Lower lobe of right lung (tissue), 2 donors: ENCODE data around the gene RAB6A. TPM values are rescaled to one million over a fixed set of nuclear protein-coding genes. Genes with fewer than 3 reads are reported as not detected.

Experiments
- ATAC-seq, 2 donors: fragments of 200-7000 bp; cut with Tn5 transposase; one replicate each; pipeline ENCODE4 v1.9.1; 2020 to 2022; ENCODE audit warnings: mild to moderate bottlenecking in 2 of 2, moderate library complexity in 2 of 2
- DNase-seq: peaks from one replicate; pipeline ENCODE4 v3.0.0-alpha.2; 2020
- H3K27ac ChIP-seq: fragments of 200-600 bp; one replicate; pipeline ENCODE4 v1.8.0; 2022
- H3K27me3 ChIP-seq: fragments of 200-600 bp; one replicate; pipeline ENCODE4 v1.8.0; 2022; ENCODE audit warnings: low read depth
- H3K36me3 ChIP-seq: fragments of 200-600 bp; one replicate; pipeline ENCODE4 v1.8.0; 2022; ENCODE audit warnings: mild to moderate bottlenecking
- H3K4me1 ChIP-seq: fragments of 200-600 bp; one replicate; pipeline ENCODE4 v1.8.0; 2022
- H3K4me3 ChIP-seq: fragments of 200-600 bp; one replicate; pipeline ENCODE4 v1.8.0; 2022; ENCODE audit warnings: mild to moderate bottlenecking
- H3K9me3 ChIP-seq: fragments of 200-600 bp; one replicate; pipeline ENCODE4 v1.8.0; 2022
- intact Hi-C: fragments of 100-400 bp; cut with DNase I; formaldehyde crosslinking; loops from one replicate; pipeline ENCODE4 v1.11.0; 2022
- total RNA-seq: library from RNA; stranded (reverse); fragmentation: NEBNext Ultra II Directional; extraction: Animal tissue kit (Norgen Biotek cat#: 25700); gene quantifications from one replicate; pipeline ENCODE4 v1.2.1, GENCODE V29; 2021
- TF ChIP-seq, protein P1 (sequence below): fragments of 200-600 bp; IDR thresholded peaks from one replicate; pipeline ENCODE4 v1.8.0; 2022; ENCODE audit warnings: antibody characterized with exemption, mild to moderate bottlenecking
- donor health status: DM: no; HTN: yes; CAD: no; lungs with severe emphysema.

The RAB6A gene
- total RNA-seq, 1 donor from 2014 or later: 128 TPM

- Histone ChIP-seq H3K4me3 (peak overlapping the region; percentile 49), H3K36me3 (no peaks in the 10 kb centered on the region), H3K9me3 (no peaks in the 10 kb centered on the region), H3K4me1 (peaks cover 27% of the 10 kb centered on the region), H3K27ac (peak overlapping the region; percentile 95), H3K27me3 (no peaks in the 10 kb centered on the region)
- TF ChIP-seq, protein P1, sequence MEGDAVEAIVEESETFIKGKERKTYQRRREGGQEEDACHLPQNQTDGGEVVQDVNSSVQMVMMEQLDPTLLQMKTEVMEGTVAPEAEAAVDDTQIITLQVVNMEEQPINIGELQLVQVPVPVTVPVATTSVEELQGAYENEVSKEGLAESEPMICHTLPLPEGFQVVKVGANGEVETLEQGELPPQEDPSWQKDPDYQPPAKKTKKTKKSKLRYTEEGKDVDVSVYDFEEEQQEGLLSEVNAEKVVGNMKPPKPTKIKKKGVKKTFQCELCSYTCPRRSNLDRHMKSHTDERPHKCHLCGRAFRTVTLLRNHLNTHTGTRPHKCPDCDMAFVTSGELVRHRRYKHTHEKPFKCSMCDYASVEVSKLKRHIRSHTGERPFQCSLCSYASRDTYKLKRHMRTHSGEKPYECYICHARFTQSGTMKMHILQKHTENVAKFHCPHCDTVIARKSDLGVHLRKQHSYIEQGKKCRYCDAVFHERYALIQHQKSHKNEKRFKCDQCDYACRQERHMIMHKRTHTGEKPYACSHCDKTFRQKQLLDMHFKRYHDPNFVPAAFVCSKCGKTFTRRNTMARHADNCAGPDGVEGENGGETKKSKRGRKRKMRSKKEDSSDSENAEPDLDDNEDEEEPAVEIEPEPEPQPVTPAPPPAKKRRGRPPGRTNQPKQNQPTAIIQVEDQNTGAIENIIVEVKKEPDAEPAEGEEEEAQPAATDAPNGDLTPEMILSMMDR: no peak
- DNase-seq (peak; percentile 53), ATAC-seq (peak in 1 of 2 donors; percentile 21)
- intact Hi-C loops: no loop called here
Measured at GRCh38 chr11:73761403-73761945, 600 bp upstream of the RAB6A start.

DNA sequence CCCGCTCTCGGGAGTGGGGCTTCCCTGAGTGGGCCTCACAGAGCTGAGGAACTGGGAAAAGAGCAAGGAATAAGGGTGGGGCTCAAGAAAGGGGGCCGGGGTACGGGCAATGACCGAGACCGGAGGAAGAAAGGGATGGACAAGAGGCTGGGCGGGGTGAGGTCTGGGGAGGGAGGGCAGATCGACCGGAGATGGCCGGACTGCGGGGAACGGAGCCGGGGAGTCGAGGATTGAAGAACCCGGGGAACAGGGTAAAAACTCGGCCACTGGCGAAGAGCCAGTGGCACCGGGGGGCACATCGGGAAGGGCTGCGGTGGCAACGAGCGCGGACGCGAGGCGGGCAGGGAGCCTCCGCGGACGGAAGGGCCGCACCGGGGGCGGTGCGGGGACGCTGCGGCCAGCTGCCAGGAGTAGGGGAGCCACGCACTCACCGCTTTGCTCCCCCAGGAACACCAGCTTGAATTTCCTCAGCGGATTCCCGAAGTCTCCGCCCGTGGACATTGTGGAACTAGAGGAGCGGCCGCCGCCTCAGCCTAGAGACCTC lies 667 bp downstream of the RAB6A start:
- Histone ChIP-seq H3K4me3 (peak overlapping the region; percentile 92), H3K27me3 (no peaks in the 10 kb centered on the region), H3K36me3 (no peaks in the 10 kb centered on the region), H3K9me3 (no peaks in the 10 kb centered on the region), H3K27ac (peak overlapping the region; percentile 95), H3K4me1 (peaks cover 33% of the 10 kb centered on the region)
- TF ChIP-seq, protein P1: no peak
- intact Hi-C loops: no loop called here
- ATAC-seq (peak; percentile 49 to 57), DNase-seq (peak; percentile 65)

DNA sequence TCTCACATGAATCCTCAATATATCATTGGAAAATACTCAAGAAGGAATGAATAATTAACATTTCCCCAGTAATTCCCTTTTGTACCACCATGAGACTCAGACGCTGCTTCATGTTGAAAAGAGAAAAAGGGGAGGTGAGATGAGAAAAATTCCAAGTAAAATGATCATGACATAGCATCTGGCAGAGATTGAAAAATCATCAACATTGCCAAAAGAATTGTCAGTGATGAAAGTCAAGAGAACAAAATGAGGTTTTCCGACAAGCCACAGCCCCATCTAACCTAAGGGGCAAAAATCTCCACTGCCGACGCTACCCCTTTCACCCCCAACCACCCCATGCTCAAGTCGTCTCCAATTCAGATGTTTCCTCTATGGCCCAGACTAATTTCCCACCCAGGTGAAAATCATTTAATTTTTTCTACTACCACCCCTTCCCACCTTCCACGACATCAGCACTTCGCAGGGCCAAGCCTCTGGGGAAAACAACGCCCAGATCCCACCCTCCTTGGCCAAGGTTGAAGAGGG lies 1.2 kb downstream of the RAB6A start:
- Histone ChIP-seq H3K4me3 (peak overlapping the region; percentile 92), H3K36me3 (no peaks in the 10 kb centered on the region), H3K9me3 (no peaks in the 10 kb centered on the region), H3K27ac (peak overlapping the region; percentile 95), H3K4me1 (peaks cover 34% of the 10 kb centered on the region), H3K27me3 (no peaks in the 10 kb centered on the region)
- ATAC-seq: no peak
- intact Hi-C loops: no loop called here
- DNase-seq: no peak
- TF ChIP-seq, protein P1: peak; percentile 25

- Histone ChIP-seq H3K4me3 (peak overlapping the region; percentile 92), H3K4me1 (peaks cover 47% of the 10 kb centered on the region)
Measured at GRCh38 chr11:73758451-73758850, 2.4 kb downstream of the RAB6A start.

DNA sequence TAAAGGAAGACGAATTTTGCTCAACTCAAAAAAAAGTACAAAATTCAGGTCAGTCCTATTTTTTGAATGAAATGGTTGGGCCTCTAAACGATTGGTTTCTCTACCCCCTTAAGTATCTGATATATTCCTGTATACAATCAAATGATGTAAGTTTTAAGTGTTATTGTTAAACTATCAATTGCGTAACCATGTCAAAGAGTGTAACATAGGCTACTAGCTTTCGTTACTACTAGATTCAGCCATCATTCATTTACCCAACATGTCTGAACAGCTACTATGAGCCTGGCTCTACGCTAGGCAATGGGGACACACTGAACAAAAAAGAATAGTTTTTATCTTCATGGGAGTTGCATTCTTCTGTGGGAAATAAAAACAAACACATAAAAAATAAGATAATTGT lies 3.3 kb downstream of the RAB6A start:
- DNase-seq (no peak), ATAC-seq (no peak)
- Histone ChIP-seq H3K4me1 (peaks cover 52% of the 10 kb centered on the region), H3K27ac (no peak overlapping the region), H3K4me3 (no peak overlapping the region), H3K27me3 (no peaks in the 10 kb centered on the region), H3K9me3 (no peaks in the 10 kb centered on the region), H3K36me3 (no peaks in the 10 kb centered on the region)
- TF ChIP-seq, protein P1: no peak
- intact Hi-C loops: no loop called here

More at GRCh38 chr11:73758451-73758850, 2.4 kb downstream of the RAB6A start:
- TF ChIP-seq, protein P1: no peak
- no peaks in the 10 kb centered on the region for H3K36me3 ChIP-seq
- ATAC-seq: no peak
- no peaks in the 10 kb centered on the region for H3K9me3 ChIP-seq
- no peak for DNase-seq
- no peak overlapping the region for H3K27ac ChIP-seq
- no peaks in the 10 kb centered on the region for H3K27me3 ChIP-seq
- intact Hi-C loops: no loop called here
